Parathyroid adenoma (tissue), 2 donors: ENCODE data around the gene IER5.

Experiments
- H2AFZ ChIP-seq: fragments of 300-600 bp; sonication (generic); one replicate; pipeline ENCODE4 v1.7.0; 2017; ENCODE audit warnings: antibody characterized with exemption, mild to moderate bottlenecking
- H3K27ac ChIP-seq: fragments of 300-600 bp; sonication (generic); one replicate; pipeline ENCODE4 v1.7.0; 2017
- H3K27me3 ChIP-seq: fragments of 300-600 bp; sonication (generic); one replicate; pipeline ENCODE4 v1.7.0; 2017; ENCODE audit warnings: low read length; ENCODE audit not compliant: control insufficient read depth, insufficient read depth
- H3K36me3 ChIP-seq: fragments of 300-600 bp; sonication (generic); one replicate; pipeline ENCODE4 v1.7.0; 2017; ENCODE audit warnings: low read length; ENCODE audit not compliant: control insufficient read depth, insufficient read depth
- H3K4me1 ChIP-seq: fragments of 300-600 bp; sonication (generic); one replicate; pipeline ENCODE4 v1.7.0; 2017; ENCODE audit warnings: control low read depth
- H3K4me2 ChIP-seq: fragments of 300-600 bp; sonication (generic); one replicate; pipeline ENCODE4 v1.7.0; 2017; ENCODE audit warnings: low read length
- H3K4me3 ChIP-seq: fragments of 300-600 bp; sonication (generic); one replicate; pipeline ENCODE4 v1.7.0; 2017; ENCODE audit warnings: low read depth, low read length
- H3K79me2 ChIP-seq: fragments of 300-600 bp; sonication (generic); one replicate; pipeline ENCODE4 v1.7.0; 2017; ENCODE audit warnings: control low read depth
- H3K9ac ChIP-seq: fragments of 300-600 bp; sonication (generic); one replicate; pipeline ENCODE4 v1.7.0; 2017; ENCODE audit warnings: mild to moderate bottlenecking
- H3K9me3 ChIP-seq: fragments of 300-600 bp; sonication (generic); one replicate; pipeline ENCODE4 v1.7.0; 2017; ENCODE audit warnings: low read length; ENCODE audit not compliant: control insufficient read depth
- TF ChIP-seq, protein P1 (sequence below): fragments of 300-600 bp; sonication (generic); IDR thresholded peaks from one replicate; pipeline ENCODE4 v1.7.0; 2017; ENCODE audit warnings: antibody characterized with exemption, mild to moderate bottlenecking
- donor health status: primary hyperparathyroidism.

The IER5 gene

DNA sequence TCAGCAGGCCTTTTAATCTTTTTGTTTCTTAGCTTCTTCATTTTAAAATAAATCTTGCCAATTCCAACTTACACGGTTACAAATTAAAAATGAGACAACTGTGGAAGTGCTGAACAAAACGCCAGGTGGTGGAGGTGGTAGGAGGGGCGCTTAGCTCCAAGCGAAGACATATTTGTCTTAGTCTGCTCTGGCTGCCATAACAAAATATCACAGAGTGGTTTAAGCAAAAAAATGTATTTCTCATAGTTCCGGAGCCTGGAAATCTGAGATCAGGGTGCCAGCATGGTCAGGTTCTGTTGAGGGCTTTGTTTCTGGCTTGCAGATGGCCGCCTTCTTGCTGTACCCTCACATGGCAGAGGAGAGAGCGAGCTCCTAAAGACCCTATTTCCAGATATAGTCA is 14.9 kb downstream of the IER5 start:
- Histone ChIP-seq H3K9me3 (no peaks in the 10 kb centered on the region), H3K79me2 (no peaks in the 10 kb centered on the region), H3K4me3 (no peak overlapping the region), H3K27me3 (no peaks in the 10 kb centered on the region), H2AFZ (no peak overlapping the region), H3K4me1 (peaks cover 14% of the 10 kb centered on the region), H3K4me2 (no peak overlapping the region), H3K36me3 (no peaks in the 10 kb centered on the region), H3K27ac (no peak overlapping the region), H3K9ac (no peak overlapping the region)
- TF ChIP-seq, protein P1, sequence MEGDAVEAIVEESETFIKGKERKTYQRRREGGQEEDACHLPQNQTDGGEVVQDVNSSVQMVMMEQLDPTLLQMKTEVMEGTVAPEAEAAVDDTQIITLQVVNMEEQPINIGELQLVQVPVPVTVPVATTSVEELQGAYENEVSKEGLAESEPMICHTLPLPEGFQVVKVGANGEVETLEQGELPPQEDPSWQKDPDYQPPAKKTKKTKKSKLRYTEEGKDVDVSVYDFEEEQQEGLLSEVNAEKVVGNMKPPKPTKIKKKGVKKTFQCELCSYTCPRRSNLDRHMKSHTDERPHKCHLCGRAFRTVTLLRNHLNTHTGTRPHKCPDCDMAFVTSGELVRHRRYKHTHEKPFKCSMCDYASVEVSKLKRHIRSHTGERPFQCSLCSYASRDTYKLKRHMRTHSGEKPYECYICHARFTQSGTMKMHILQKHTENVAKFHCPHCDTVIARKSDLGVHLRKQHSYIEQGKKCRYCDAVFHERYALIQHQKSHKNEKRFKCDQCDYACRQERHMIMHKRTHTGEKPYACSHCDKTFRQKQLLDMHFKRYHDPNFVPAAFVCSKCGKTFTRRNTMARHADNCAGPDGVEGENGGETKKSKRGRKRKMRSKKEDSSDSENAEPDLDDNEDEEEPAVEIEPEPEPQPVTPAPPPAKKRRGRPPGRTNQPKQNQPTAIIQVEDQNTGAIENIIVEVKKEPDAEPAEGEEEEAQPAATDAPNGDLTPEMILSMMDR = no peak

DNA sequence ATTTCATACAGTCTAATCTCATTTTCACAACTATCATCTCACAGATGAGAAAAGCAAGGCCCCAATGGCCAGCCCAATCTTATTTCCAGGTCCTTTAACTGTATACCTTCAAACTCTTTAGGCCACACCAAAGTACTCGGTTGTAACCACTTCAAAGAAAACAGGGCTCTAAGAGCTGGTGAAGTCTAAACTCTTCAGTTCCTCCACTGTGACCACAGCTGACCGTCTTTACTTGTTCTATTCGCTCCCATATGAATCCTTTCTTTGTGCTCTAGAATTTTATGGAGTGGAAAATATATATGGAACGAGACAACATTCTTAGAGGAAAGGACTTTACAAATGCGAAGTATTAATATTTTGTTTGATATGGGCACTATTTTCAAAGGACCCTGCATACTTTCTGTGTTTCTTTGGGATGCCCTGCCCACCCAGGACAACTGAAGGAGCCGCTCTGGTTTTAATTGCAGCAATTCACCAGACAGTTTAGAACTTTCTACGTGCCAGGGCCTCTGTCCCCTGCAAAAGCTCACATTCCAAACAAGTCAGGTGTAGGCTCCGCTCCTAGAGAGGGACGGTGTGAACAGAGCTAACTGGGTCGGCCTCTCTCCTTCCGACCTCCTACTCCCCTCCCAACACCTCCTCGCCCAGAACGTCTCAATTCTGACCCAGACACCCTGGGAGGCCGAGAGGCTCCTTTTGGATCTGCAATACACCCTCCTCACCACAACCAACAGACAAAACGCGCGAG is 15.7 kb downstream of the IER5 start:
- Histone ChIP-seq H3K4me1 (peaks cover 11% of the 10 kb centered on the region), H3K79me2 (no peaks in the 10 kb centered on the region), H3K27me3 (no peaks in the 10 kb centered on the region), H3K9ac (peak overlapping the region; percentile 25), H3K4me3 (peak overlapping the region; percentile 90), H3K27ac (peak overlapping the region; percentile 76), H3K4me2 (peak overlapping the region; percentile 99), H2AFZ (peak overlapping the region; percentile 94), H3K36me3 (no peaks in the 10 kb centered on the region), H3K9me3 (no peaks in the 10 kb centered on the region)
- TF ChIP-seq, protein P1 = no peak

DNA sequence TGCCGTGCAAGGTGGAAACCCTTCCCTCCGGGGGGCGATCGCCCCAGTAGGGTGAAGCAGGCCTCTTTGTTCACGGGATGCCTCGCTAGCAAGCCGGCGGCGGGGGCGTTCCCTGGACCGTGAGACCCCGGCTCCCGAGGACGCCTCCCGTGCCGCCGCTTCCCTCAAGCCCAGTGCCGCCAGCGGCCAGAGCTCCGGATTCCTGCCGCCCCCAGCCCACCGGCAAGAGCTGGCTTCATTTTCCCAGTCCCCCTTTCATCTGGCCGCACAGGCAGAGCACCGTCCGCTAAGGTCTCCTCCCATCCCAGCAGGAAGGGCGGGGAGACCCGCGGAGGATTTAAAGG is 16.3 kb downstream of the IER5 start:
- TF ChIP-seq, protein P1 = no peak
- Histone ChIP-seq H3K79me2 (no peaks in the 10 kb centered on the region), H3K27me3 (no peaks in the 10 kb centered on the region), H3K4me3 (peak overlapping the region; percentile 90), H3K4me1 (peaks cover 8% of the 10 kb centered on the region), H3K27ac (peak overlapping the region; percentile 76), H3K4me2 (peak overlapping the region; percentile 99), H3K9me3 (no peaks in the 10 kb centered on the region), H3K9ac (peak overlapping the region; percentile 25), H3K36me3 (no peaks in the 10 kb centered on the region), H2AFZ (peak overlapping the region; percentile 94)

DNA sequence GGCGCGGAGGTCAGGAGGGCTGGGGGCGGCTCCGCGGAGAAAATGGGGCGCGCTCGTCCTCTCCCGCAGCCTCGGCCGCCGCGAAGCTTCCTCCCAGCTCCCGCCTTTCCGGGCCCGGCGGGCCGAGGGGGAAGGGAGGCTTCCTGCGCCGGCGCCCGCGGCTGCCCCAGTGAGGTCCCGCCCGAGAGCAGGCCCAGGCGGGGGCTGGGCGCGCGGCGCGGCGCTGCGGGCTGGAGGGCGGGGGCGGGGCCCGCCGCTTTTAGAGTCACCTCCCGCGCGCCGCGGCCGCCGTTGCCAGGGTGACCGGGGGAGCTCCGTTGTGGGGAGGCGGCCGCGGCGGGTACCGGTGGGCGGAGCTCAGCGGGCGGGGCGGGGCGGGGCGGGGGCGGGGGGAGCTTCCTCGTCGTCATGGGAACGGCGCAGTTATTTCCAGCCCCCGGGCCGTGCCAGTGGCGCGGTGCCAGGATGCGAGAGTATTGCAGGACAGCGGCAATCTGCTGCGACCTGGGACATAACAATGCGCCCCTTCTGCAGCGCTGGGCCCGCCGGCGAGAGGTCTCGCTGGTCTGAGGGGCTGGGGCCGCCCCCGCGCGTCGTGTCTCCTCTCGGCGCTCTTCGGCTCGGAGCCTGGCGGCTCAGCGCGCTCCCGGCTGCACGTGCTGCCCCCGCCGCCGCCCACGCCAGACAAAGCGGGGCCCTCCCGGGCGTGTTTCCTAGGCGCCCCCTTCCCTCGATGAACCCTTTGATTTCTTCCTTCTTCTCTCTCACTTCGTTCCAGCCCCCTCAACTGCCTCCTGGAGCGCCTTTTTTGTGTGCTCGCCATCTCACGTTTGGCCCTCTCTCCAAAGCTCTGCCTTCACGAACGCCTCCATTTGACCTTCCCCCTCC is 16.9 kb downstream of the IER5 start:
- H3K4me3 ChIP-seq = peak overlapping the region; percentile 90
- H3K9me3 ChIP-seq = no peaks in the 10 kb centered on the region
- H3K79me2 ChIP-seq = no peaks in the 10 kb centered on the region
- H3K27me3 ChIP-seq = no peaks in the 10 kb centered on the region
- peak overlapping the region; percentile 25 for H3K9ac ChIP-seq
- TF ChIP-seq, protein P1 = no peak
- H2AFZ ChIP-seq = peak overlapping the region; percentile 94
- no peaks in the 10 kb centered on the region for H3K36me3 ChIP-seq
- peaks cover 8% of the 10 kb centered on the region for H3K4me1 ChIP-seq
- H3K4me2 ChIP-seq = peak overlapping the region; percentile 99
- H3K27ac ChIP-seq = peak overlapping the region; percentile 76
